Esophagus muscularis mucosa (tissue), 3 donors: ENCODE results near the gene HDAC4.

Experiments used
- EP300 ChIP-seq: sonication (generic); formaldehyde crosslinking; IDR thresholded peaks from one replicate; pipeline ENCODE4 v1.6.1; 2017; ENCODE audit warnings: antibody characterized with exemption
- POLR2AphosphoS5 ChIP-seq, 2 donors: sonication (generic); formaldehyde crosslinking; IDR thresholded peaks; one replicate each; pipeline ENCODE4 v1.6.1; 2017; ENCODE audit warnings: antibody characterized with exemption in 2 of 2

- TF ChIP-seq EP300 (no peak), POLR2AphosphoS5 (IDR thresholded peaks at IDR 0.05) (peak in 1 of 2 donors; percentile 64)
Observed at GRCh38 chr2:239199041-239199768, 201.6 kb downstream of the HDAC4 start.
